ENCODE measurements around the gene PDE9A.
A peak's percentile ranks its signal among the peaks of the same experiment; 100 is the strongest.
"Not testable (repeated sequence)": the region's sequence is repeated elsewhere in the genome, so short reads cannot be mapped to it uniquely, and the experiment has no call there.

The PDE9A gene

GRCh38 chr21:42785666-42786427 lies 132.4 kb downstream of the PDE9A start:
- DNase-seq (ENCODE audit: low read depth in 2 of 3, low spot score in 1 of 3): no peak

- no peak for DNase-seq (ENCODE audit: low read depth in 2 of 3, low spot score in 1 of 3)
Observed at GRCh38 chr21:42786884-42787283, 133.5 kb downstream of the PDE9A start.

DNA sequence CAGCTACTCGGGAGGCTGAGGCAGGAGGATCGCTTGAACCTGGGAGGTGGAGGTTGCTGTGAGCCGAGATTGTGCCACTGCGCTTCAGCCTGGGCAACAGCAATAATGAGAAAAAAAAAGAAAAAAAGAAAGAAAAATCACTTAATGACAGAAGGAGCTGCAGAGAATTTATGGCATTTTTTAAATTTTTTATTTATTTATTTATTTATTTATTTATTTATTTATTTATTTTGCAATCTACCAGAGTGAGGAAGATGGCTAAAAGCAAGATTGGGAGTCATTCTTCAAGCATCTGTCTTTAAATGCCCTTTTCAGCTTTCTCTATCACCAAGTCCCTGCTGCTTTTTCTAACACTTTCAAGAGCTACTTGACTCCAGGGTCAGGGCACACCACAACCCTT lies 134.2 kb downstream of the PDE9A start:
- DNase-seq (ENCODE audit: low read depth in 2 of 3, low spot score in 1 of 3): no peak

DNA sequence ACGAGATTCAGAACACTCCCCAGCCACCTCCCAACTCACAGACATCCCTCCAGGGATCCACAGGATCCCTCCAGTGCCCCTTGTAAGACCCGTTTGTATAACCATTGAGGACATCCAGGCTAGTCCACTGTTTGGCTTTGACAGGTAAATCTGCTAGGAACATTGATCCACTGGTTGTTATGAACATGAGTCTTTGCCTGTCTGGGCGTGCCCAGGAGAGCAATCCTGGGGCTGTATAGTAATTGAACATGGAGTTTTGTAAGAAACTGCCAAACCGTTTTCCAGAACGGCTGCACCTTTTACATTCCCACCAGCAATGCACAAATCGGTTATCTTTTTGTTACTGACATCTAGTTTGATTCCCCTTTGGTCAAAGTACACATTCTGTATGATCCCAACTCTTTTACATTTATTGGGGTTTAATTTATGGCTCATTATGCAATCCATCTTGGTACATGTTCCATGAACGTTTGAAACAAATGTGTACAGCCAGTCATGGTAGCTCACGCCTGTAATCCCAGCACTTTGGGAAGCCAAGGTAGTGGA lies 137.2 kb downstream of the PDE9A start:
- no peak for DNase-seq (ENCODE audit: low read depth in 2 of 3, low spot score in 1 of 3)

DNA sequence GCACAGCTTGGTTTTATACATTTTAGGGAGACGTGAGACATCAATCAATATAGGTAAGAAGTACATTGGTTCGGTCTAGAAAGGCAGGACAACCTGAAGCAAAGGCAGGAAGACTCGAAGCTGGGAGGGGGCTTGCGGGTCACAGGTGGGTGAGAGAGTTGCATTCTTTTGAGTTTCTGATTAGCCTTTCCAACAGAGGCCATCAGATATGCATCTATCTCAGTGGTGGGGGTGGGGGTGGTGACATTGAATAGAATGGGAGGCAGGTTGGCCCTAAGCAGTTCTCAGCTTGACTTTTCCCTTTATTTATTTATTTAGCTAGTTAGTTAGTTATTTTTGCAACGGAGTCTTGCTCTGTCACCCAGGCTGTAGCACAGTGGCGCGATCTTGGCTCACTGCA lies 140.4 kb downstream of the PDE9A start:
- DNase-seq (ENCODE audit: low read depth in 2 of 3, low spot score in 1 of 3): no peak

GRCh38 chr21:42794551-42794950 lies 141.1 kb downstream of the PDE9A start:
- DNase-seq (ENCODE audit: low read depth in 2 of 3, low spot score in 1 of 3): no peak

DNA sequence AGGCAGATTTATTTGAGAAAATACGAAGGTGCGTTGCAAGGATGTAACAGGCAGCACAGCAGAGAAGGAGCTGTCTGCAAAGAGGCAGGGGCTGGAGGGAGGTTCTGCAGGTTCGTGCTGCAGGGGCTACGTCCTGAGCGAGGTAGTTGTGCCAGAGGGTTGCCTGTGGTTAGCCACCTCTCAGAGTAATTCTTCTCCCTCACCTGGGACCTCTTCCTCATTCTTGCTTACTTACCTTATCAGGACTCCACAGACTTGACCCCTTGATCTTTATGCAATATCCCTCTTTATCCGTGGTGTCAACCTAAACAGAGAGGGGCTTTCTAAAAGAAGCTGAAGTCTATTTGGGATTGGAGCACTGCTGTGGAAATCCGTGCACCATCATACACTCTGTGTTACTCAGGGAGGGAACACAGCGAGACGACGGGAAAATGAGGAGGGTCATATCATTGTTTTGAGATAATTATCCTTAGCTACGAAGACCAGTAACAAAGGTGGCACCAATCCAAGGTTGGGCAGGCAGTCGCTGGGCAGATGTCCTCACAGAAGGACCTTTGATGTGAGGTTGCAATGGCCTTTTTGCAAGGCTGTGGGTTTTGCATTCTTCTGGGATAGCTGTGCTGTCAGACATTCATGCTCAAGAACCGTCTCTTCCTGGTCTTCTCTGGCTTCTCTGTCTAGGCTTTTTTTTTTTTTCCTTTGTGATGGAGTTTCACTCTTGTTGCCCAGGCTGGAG lies 143.1 kb downstream of the PDE9A start:
- no peak for DNase-seq (ENCODE audit: low read depth in 2 of 3, low spot score in 1 of 3)

DNA sequence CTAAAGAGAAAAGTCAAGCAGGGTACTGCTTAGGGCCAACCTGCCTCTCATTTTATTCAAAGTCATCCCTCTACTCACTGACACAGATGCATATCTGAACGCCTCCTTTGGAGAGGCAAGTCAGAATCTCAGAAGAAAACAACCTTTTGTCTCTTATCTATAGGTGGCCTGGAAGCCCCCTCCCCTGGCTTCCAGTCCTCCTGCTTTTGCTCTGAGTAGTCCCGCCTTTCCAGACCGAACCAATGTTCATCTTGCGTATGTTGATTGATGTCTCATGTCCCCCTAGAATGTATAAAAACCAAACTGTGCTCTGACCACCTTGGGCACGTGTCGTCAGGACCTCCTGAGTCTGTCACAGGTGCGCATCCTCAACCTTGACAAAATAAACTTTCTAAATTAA lies 144.1 kb downstream of the PDE9A start:
- no peak for DNase-seq (ENCODE audit: low read depth in 2 of 3, low spot score in 1 of 3)

DNA sequence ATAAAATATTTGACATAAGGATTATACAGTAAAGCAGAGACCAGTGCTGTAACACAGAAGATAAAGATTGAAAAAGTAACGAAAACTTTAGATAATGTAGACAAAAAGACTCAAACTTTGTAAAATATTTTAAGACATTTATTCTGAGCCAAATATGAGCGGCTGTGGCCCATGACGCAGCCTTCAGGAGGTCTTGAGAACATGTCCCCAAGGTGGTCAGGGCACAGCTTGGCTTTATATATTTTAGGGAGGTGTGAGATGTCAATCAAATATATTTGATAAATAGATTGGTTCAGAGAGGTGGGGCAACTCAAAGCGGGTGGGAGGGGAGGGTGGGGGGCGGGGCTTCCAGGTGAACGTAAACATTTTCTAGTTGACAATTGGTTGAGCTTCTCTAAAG lies 144.7 kb downstream of the PDE9A start:
- DNase-seq (ENCODE audit: low read depth in 2 of 3, low spot score in 1 of 3): no peak

- DNase-seq (ENCODE audit: low read depth in 2 of 3, low spot score in 1 of 3): peak in 2 of 3 donors; percentile 15 to 44
Observed at GRCh38 chr21:42799516-42799915, 146.1 kb downstream of the PDE9A start.

DNA sequence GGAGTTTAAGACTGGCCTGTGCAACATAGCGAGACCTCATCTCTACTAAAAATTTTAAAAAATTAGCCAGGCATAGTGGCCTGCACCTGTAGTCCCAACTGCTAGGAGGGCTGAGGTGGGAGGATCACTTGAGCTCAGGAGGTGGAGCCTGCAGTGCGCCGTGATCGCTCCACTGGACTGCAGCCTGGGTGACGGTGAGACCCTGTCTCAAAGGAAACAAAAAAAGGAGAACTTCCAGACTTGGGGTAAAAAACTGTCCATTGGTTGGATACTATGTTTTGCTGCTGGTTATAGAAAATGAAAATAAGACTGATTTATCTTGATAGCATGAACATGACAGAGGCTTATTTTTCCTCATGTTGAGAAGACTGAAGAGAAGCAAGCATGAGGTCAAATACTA lies 146.5 kb downstream of the PDE9A start:
- no peak for DNase-seq (ENCODE audit: low read depth in 2 of 3, low spot score in 1 of 3)

- DNase-seq (ENCODE audit: low read depth in 2 of 3, low spot score in 1 of 3): not testable (repeated sequence)
Observed at GRCh38 chr21:42801616-42802015, 148.2 kb downstream of the PDE9A start.

DNA sequence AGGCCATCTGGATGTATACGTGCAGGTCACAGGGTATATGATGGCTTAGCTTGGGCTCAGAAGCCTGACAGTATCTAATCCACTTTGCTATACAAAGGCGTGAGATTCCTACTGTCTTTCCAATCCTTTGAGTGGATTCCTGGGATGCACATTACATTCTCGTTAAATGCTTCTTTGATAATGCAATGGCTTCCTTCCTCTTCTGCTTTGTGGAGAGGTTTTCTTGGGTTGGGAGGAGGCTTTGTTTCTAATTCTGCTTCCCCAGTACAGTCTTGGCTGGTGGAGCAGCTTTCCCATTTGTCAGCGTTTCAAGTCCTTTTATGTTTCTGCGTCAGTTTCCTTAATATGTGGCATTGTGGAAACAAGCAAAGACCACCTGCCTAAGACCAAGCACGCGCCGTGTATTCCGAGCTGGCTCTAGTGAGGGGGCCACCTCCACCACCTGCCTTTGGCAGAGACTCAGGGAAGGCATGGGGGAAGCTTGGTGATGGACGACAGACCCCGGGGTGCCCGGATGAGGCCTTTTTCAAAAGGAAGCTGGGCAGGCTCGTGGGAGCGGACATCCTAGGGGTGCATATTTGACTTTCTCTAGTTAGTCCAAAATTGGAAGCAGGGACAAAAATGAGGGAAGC lies 153.2 kb downstream of the PDE9A start:
- no peak for DNase-seq (ENCODE audit: low read depth in 2 of 3, low spot score in 1 of 3)

DNA sequence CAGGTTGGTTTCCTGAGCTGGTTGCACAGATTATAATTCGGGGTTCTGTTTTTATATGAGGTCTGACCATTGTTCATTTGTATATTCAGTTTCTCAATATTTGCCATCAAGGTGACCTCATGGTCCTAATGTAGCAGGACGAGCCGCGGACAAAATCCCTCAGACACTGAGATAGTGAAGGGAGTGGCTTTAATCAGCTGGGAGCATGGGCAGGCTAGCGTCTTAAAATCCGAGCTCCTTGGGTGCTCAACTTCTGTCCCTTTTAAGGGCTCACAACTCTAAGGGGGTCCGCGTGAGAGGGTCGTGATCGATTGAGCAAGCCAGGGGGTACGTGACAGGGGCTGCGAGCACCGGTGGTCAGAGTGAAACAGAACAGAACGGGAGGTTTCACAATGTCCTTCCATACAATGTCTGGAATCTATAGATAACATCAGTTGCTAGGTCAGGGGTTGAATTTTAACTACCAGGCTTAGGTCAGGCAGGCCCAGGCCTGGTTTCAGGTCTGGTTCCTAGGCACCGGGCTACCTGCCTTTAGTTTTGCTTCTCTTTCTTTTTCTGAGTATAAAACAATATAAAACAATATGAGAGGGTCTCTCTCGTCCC lies 154.0 kb downstream of the PDE9A start:
- DNase-seq (ENCODE audit: low read depth in 2 of 3, low spot score in 1 of 3): not testable (repeated sequence)

DNA sequence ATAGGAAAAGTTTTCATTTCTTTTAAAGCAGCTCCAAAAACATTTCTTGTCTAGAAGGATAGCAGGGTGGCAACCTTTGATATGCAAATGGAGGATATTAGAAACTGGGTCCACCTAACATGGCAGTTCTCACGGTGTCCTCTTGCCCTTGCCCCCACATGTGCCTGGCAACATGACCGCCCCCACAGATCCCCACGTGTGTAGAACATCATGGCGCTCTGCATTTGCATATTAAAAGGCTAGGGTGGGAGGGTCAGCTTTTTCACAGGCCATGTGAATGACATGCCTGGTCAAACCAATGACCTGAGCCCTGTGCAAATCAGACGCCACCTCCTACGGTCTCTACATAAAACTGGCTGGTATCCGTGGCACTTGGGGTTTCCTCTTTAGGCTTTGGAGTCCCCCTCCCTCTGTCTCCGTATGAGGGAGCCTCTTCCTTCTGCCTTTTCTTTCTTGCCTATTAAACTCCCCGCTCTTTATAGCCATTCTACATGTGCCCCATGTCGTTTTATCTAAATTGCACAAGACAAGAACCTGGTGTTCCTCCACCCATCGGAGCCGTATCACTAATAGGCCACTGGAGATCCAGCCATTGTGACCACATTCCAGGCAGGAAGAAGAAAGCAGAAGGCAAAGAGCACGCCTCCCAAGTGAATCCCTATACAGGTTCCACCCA lies 154.7 kb downstream of the PDE9A start:
- no peak for DNase-seq (ENCODE audit: low read depth in 2 of 3, low spot score in 1 of 3)

- DNase-seq (ENCODE audit: low read depth in 2 of 3, low spot score in 1 of 3): no peak
Observed at GRCh38 chr21:42809171-42809570, 155.8 kb downstream of the PDE9A start.

DNA sequence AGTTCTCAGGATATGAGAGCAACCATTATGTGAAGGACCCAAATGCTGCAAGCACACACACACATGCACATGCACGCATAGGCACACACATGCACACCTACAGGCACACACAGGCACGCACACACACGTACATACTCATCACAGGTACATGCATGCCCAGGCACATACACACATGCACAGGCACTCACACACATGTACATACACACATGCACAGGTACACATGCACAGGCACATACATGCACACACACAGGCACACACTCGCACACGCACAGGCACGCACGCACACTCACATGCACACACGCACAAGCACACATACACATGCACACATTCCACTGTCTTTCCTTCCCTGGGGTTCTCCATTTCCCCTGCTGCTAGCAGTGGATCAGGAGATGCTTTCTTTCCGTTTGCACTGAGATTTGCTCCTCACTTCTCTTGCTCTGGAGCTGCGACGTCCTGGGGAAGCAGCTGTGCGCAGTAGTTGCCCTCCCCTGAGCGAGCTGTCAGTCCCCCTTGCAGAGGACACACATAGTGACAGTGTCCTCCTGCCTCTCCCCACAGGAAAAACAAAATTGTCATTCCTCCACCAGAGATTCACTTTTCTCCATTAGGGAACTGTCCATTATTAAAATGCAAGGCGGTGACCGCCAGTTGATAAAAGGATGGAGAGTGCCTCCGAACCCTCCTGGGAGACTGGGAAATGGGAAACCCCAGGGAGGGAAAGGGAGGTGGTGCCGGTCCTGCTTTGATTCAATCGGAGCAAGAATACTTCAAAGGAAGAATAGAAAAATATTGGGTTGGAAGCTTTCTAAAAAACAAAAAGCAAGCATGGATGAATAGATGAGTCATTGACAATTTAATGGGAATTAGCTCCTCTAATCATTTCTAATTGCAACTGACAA lies 156.4 kb downstream of the PDE9A start:
- DNase-seq (ENCODE audit: low read depth in 2 of 3, low spot score in 1 of 3): no peak

DNA sequence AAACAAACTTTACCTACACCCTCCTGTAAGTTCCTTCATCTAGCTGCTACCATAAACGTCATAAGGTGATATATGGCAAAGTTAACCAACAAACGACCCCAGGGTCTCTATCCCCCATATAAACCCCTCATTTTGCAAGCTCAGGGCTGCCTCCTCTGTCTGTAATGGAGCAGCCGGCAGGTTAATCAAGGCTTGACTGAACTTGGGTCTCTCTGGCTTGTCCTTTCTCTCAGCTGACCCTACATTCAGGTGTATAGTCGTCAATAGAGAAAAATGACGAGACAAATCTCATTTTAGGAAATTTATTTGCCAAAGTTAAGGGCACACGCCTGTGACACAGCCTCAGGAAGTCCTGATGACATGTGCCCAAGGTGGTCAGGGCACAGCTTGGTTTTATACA lies 158.5 kb downstream of the PDE9A start:
- no peak for DNase-seq (ENCODE audit: low read depth in 2 of 3, low spot score in 1 of 3)

DNA sequence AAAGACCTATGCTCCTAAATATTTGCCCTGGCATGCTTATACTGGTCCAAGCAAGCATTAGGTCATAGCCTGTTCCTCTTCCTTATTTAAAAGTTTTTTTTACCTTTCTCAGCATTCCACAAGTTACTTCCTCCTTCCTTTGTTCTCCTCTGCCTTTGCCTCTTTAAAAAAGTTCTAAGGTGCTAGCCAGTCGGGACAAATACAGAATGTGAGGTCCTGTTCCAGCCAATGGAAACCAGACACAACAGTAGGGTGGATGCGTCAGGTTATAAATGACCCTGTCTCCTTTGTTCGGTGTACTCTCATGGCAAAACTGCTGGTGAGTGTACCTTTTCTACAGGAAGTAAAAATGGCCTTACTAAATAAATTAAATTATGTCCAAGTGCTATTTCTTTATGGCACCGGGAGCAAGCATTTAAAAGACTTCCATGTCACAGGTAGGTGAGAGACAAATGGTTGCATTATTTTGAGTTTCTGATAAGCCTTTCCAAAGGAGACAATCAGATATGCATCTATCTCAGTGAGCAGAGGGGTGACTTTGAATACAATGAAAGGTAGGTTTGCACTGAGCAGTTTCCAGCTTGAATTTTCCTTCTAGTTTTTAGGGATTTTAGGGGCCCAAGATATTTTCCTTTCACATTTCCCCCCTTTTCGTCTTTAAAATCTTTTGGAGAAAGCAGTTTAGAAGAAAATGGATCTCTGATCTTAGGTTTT lies 159.3 kb downstream of the PDE9A start:
- not testable (repeated sequence) for DNase-seq (ENCODE audit: low read depth in 2 of 3, low spot score in 1 of 3)

Measured in stimulated activated CD4-positive, alpha-beta T cell treated with anti-CD3 and anti-CD28 coated beads, Interleukin-12 subunit alpha, Interleukin-12 subunit beta, amount 100 ng/mL, for 48 hours (primary cell).